Measurements from ENCODE around the gene TIMM44. TPM values are rescaled to one million over a fixed set of nuclear protein-coding genes. Genes with fewer than 3 reads are reported as not detected.

TIMM44 gene
- total and polyA plus RNA-seq, 2 of the 8 experiments (the other 6 are each of a cell fraction or from before 2014, with no cell fraction given) = 131 to 150 TPM

- H3K4me1 ChIP-seq (replicated peaks in 1 of 4; ENCODE audit: control insufficient read depth in 3 of 4, insufficient read depth in 4 of 4, low read length in 3 of 4) = peaks cover 0 to 7% (median 5%) of the 10 kb centered on the region in 4 experiments; a peak in 4 of 7 replicates
- no peaks in the 10 kb centered on the region for H3K36me3 ChIP-seq (ENCODE audit: control insufficient read depth in 2 of 4, insufficient read depth in 4 of 4, low read length in 3 of 4)
- no peaks in the 10 kb centered on the region for H3K9me3 ChIP-seq (ENCODE audit: insufficient read depth in 2 of 2, low read depth in 1 of 2, low read length in 1 of 2)
- no peak overlapping the region for H3K23ac ChIP-seq (ENCODE audit: insufficient read length)
- H3K4me2 ChIP-seq (ENCODE audit: insufficient read depth in 1 of 2, low read depth in 2 of 2, low read length in 2 of 2) = peak overlapping the region; percentile 55 to 73
- H4K91ac ChIP-seq (replicated peaks; ENCODE audit: insufficient read length, low read length) = no peak overlapping the region
- H3K79me2 ChIP-seq (ENCODE audit: control insufficient read depth in 1 of 2, insufficient read depth in 2 of 2, low read length in 2 of 2) = no peaks in the 10 kb centered on the region
- no peak overlapping the region for H2BK12ac ChIP-seq (ENCODE audit: low read depth, low read length)
- H2BK20ac ChIP-seq (ENCODE audit: low read length) = no peak overlapping the region
- H2AK5ac ChIP-seq (ENCODE audit: low read depth, low read length) = no peak overlapping the region
- H3K27ac ChIP-seq (ENCODE audit: low read depth, low read length) = no peak overlapping the region
- H2BK5ac ChIP-seq (ENCODE audit: low read depth, low read length) = peak overlapping the region; percentile 16; the same call in 1 of the 2 replicates
- H3K27me3 ChIP-seq (replicated peaks in 1 of 4; ENCODE audit: control insufficient read depth in 3 of 4, extremely low read depth in 1 of 4, insufficient read depth in 3 of 4, low read length in 3 of 4) = peaks cover 0 to 4% (median 3%) of the 10 kb centered on the region in 4 experiments; a peak in 4 of 7 replicates
- H3K14ac ChIP-seq (ENCODE audit: insufficient read length) = no peak overlapping the region
- H2BK120ac ChIP-seq (replicated peaks; ENCODE audit: low read depth, low read length) = no peak overlapping the region
- WGBS, 2 experiments (ENCODE audit: extremely low coverage in 1 of 2, insufficient coverage in 1 of 2, insufficient read length in 1 of 2, insufficient replicate concordance in 2 of 2, low coverage in 1 of 2, low lambda C conversion rate in 2 of 2, missing lambda C conversion rate in 1 of 2) = 83% methylated on average over 8 of the region's 8 CpGs; no CpG with 5 or more reads in 1 of the 2 experiments
- no peak overlapping the region for H4K5ac ChIP-seq (ENCODE audit: insufficient read length, low read depth, low read length)
- H2BK15ac ChIP-seq (ENCODE audit: low read length) = no peak overlapping the region
- FAIRE-seq (no peak), DNase-seq (ENCODE audit: low read depth in 1 of 2, low spot score in 2 of 2) (no peak)
- peak overlapping the region; percentile 51 to 69 (median 57) for H3K4me3 ChIP-seq (ENCODE audit: extremely low read depth in 1 of 4, insufficient read depth in 2 of 4, low read depth in 3 of 4, low read length in 4 of 4)
- no peak for TF ChIP-seq KDM5A (IDR thresholded peaks at IDR 0.05; ENCODE audit: low read length)
- peak; percentile 4 for TF ChIP-seq KDM4A (IDR thresholded peaks at IDR 0.05; ENCODE audit: low read depth, low read length, severe bottlenecking)
- H3K4ac ChIP-seq (replicated peaks; ENCODE audit: insufficient read length, low read depth, low read length) = no peak overlapping the region
- H2AFZ ChIP-seq (ENCODE audit: low read length) = no peak overlapping the region
- no peak overlapping the region for H3K56ac ChIP-seq (replicated peaks; ENCODE audit: insufficient read length, low read depth, low read length)
- CTCF ChIA-PET (ENCODE audit: partially characterized antibody) = interaction anchor here (1.2 to 3.2 kb wide), 4 partner anchors 11 to 310 kb away, joined by 3 to 21 read pairs (median 4); partner anchors contain the start of gene MAP2K7
- POLR2A ChIA-PET (ENCODE audit: partially characterized antibody) = interaction anchor here (0.7 to 1.9 kb wide), 7 partner anchors 8 to 39 kb away, joined by 3 to 9 read pairs (median 4); partner anchors contain the start of gene PRR36
- peaks cover 5% of the 10 kb centered on the region; the same call in 1 of the 2 replicates for H3K23me2 ChIP-seq (ENCODE audit: low read depth, low read length)
- H3K18ac ChIP-seq (ENCODE audit: extremely low read depth, low read length) = no peak overlapping the region
- no peaks in the 10 kb centered on the region for H3K79me1 ChIP-seq (ENCODE audit: low read depth, low read length)
- H3K9ac ChIP-seq (replicated peaks in 1 of 4; ENCODE audit: extremely low read depth in 1 of 4, low read depth in 3 of 4, low read length in 3 of 4) = no peak overlapping the region
- H4K8ac ChIP-seq (ENCODE audit: extremely low read depth, insufficient read depth, low read length) = no peak overlapping the region
- H4K20me1 ChIP-seq (replicated peaks in 1 of 2; ENCODE audit: control insufficient read depth in 1 of 2, insufficient read depth in 2 of 2, low read length in 2 of 2) = no peaks in the 10 kb centered on the region
Measured at GRCh38 chr19:7888826-7889217, 54.6 kb downstream of the TIMM44 start.
